HCT116 (cell line): Measurements from ENCODE around the gene GRIA1. TPM values are rescaled to one million over a fixed set of nuclear protein-coding genes. Genes with fewer than 3 reads are reported as not detected.

Source experiments
- ATAC-seq: fragments of 200-7000 bp; cut with Tn5 transposase; 2 replicates; pipeline ENCODE4 v1.9.1; 2020; ENCODE audit warnings: mild to moderate bottlenecking, moderate library complexity
- BruUV-seq: library from RNA; stranded (reverse); fragments of 400-500 nt; replicated peaks from 2 replicates; lab custom pipeline; 2021; lab: Mats Ljungman, UMichigan
- CTCF ChIA-PET: fragments of 300-600 bp; sonication (Branson Sonifier 250); formaldehyde crosslinking; loops from one replicate; lab custom pipeline; 2021; ENCODE audit warnings: antibody characterized with exemption; lab: Charles Lee
- POLR2A ChIA-PET: fragments of 300-600, 350-600 bp; sonication (Branson Sonifier 250); formaldehyde crosslinking; loops from one replicate; lab custom pipeline; 2021; ENCODE audit warnings: antibody characterized with exemption; lab: Charles Lee
- RAD21 ChIA-PET, 2 experiments: fragments of 300-600 bp; sonication (Branson Sonifier 250); formaldehyde crosslinking; loops; one replicate each; lab custom pipeline; 2023; ENCODE audit warnings: low total read pairs in 2 of 2; ENCODE audit not compliant: uncharacterized antibody in 2 of 2, unreplicated experiment in 2 of 2, low non-redundant PET in 1 of 2; lab: Charles Lee
- DNase-seq: peaks from one replicate; pipeline ENCODE4 v3.0.0-alpha.2; 2010; ENCODE audit warnings: low read depth, low spot score
- H2AFZ ChIP-seq: fragments of 200-600 bp; shearing (Covaris generic), sonication (generic); 2 replicates; pipeline ENCODE4 v1.6.1; 2017; ENCODE audit warnings: low read depth, mixed run types, mixed read lengths, antibody characterized with exemption, low read length; ENCODE audit not compliant: poor library complexity, severe bottlenecking
- H3K27ac ChIP-seq: 2 replicates; pipeline ENCODE4 v1.5.1; 2012; ENCODE audit warnings: low read depth, low read length
- H3K27me3 ChIP-seq: fragments of 200-600 bp; sonication (generic); 2 replicates; pipeline ENCODE4 v1.6.1; 2016; ENCODE audit warnings: mixed run types, low read length, mixed read lengths; ENCODE audit not compliant: insufficient read depth
- H3K36me3 ChIP-seq, 2 experiments: fragments of 200-500 bp in 1 of 2; fragments of 200-600 bp in 1 of 2; sonication (Bioruptor generic) in 1 of 2; sonication (generic) in 1 of 2; 2 replicates each; pipeline versions ENCODE4 v1.5.1 to v1.6.1; 2014 to 2016; ENCODE audit warnings: low read length in 2 of 2, inconsistent platforms in 1 of 2, mixed read lengths in 1 of 2, mixed run types in 1 of 2; ENCODE audit not compliant: insufficient read depth in 2 of 2, control insufficient read depth in 1 of 2
- H3K4me1 ChIP-seq, 2 experiments: fragments of 200-600 bp in 1 of 2; sonication (generic) in 1 of 2; 2 replicates each; pipeline versions ENCODE4 v1.5.1 to v1.6.1; 2012 to 2017; ENCODE audit warnings: low read length in 2 of 2, inconsistent platforms in 1 of 2, mild to moderate bottlenecking in 1 of 2, mixed read lengths in 1 of 2, mixed run types in 1 of 2, moderate library complexity in 1 of 2; ENCODE audit not compliant: insufficient read depth in 2 of 2, control insufficient read depth in 1 of 2
- H3K4me2 ChIP-seq: fragments of 200-600 bp; sonication (generic); 2 replicates; pipeline ENCODE4 v1.6.1; 2017; ENCODE audit warnings: mixed run types, low read length, mixed read lengths
- H3K4me3 ChIP-seq, 2 experiments: fragments of 200-600 bp in 1 of 2; sonication (generic) in 1 of 2; replicated peaks in 1 of 2; 2 replicates each; pipeline ENCODE4 v1.5.1; 2011 to 2016; ENCODE audit warnings: low read length in 2 of 2, control low read depth in 1 of 2, low read depth in 1 of 2, mild to moderate bottlenecking in 1 of 2, mixed read lengths in 1 of 2, mixed run types in 1 of 2
- H3K79me2 ChIP-seq: fragments of 200-600 bp; sonication (generic); 2 replicates; pipeline ENCODE4 v1.6.1; 2017; ENCODE audit warnings: mild to moderate bottlenecking, mixed run types, low read length, moderate library complexity, mixed read lengths; ENCODE audit not compliant: insufficient read depth
- H3K9ac ChIP-seq: fragments of 200-600 bp; sonication (generic); 2 replicates; pipeline ENCODE4 v1.6.1; 2016; ENCODE audit warnings: low read length, mixed read lengths
- H3K9me2 ChIP-seq: fragments of 200-600 bp; sonication (generic), shearing (Covaris generic); 2 replicates; pipeline ENCODE4 v1.6.1; 2017; ENCODE audit warnings: mixed run types, mild to moderate bottlenecking, moderate library complexity; ENCODE audit not compliant: insufficient read depth
- H3K9me3 ChIP-seq, 2 experiments: fragments of 200-500 bp in 1 of 2; fragments of 200-600 bp in 1 of 2; sonication (Bioruptor generic) in 1 of 2; sonication (generic) in 1 of 2; 2 replicates each; pipeline ENCODE4 v1.6.1; 2014 to 2017; ENCODE audit warnings: low read length in 2 of 2, mixed read lengths in 2 of 2, inconsistent platforms in 1 of 2, low read depth in 1 of 2, mild to moderate bottlenecking in 1 of 2, mixed run types in 1 of 2, moderate library complexity in 1 of 2; ENCODE audit not compliant: control insufficient read depth in 1 of 2, insufficient read depth in 1 of 2
- H4K20me1 ChIP-seq: fragments of 200-600 bp; sonication (generic), shearing (Covaris generic); 2 replicates; pipeline ENCODE4 v1.6.1; 2017; ENCODE audit warnings: mixed run types, mild to moderate bottlenecking, moderate library complexity; ENCODE audit not compliant: insufficient read depth
- CBX3 ChIP-seq: IDR thresholded peaks from 2 replicates; pipeline ENCODE4 v1.6.1; 2012; ENCODE audit warnings: low read depth
- CTCF ChIP-seq, 3 experiments: fragments of 200-600 bp in 1 of 3; sonication (generic) in 1 of 3; IDR thresholded peaks in 2 of 3; conservative IDR thresholded peaks in 1 of 3; 2 replicates each; pipeline ENCODE4 v1.5.1; 2012 to 2017; ENCODE audit warnings: low read depth in 2 of 3, low read length in 2 of 3, antibody characterized with exemption in 1 of 3, borderline replicate concordance in 1 of 3, control low read depth in 1 of 3, mild to moderate bottlenecking in 1 of 3, mixed read lengths in 1 of 3, mixed run types in 1 of 3, moderate library complexity in 1 of 3; ENCODE audit not compliant: insufficient read depth in 1 of 3
- EGR1 ChIP-seq: IDR thresholded peaks from 2 replicates; pipeline ENCODE4 v1.6.1; 2012; ENCODE audit warnings: low read depth
- EZH2 ChIP-seq: fragments of 200-600 bp; sonication (generic); IDR thresholded peaks from 2 replicates; pipeline ENCODE4 v1.6.1; 2017; ENCODE audit warnings: antibody characterized with exemption, mixed run types
- JUND ChIP-seq: IDR thresholded peaks from 2 replicates; pipeline ENCODE4 v1.6.1; 2012
- MAX ChIP-seq: IDR thresholded peaks from 2 replicates; pipeline ENCODE4 v1.6.1; 2012
- POLR2A ChIP-seq: IDR thresholded peaks from 2 replicates; pipeline ENCODE4 v1.7.0; 2011; ENCODE audit warnings: borderline replicate concordance; ENCODE audit not compliant: insufficient read depth, insufficient read length; ENCODE audit errors: extremely low read depth
- RAD21 ChIP-seq: IDR thresholded peaks from 2 replicates; pipeline ENCODE4 v1.6.1; 2012; ENCODE audit warnings: low read depth, mild to moderate bottlenecking
- SIN3A ChIP-seq: IDR thresholded peaks from 2 replicates; pipeline ENCODE4 v1.6.1; 2012; ENCODE audit warnings: low read depth
- SP1 ChIP-seq: IDR thresholded peaks from 2 replicates; pipeline ENCODE4 v1.6.1; 2012; ENCODE audit warnings: low read depth
- SRF ChIP-seq: IDR thresholded peaks from 2 replicates; pipeline ENCODE4 v1.6.1; 2012; ENCODE audit warnings: low read depth
- TCF7L2 ChIP-seq: IDR thresholded peaks from 2 replicates; pipeline ENCODE4 v1.7.0; 2011; ENCODE audit warnings: borderline replicate concordance, inconsistent platforms; ENCODE audit not compliant: insufficient read depth, insufficient read length; ENCODE audit errors: extremely low read depth
- YY1 ChIP-seq: IDR thresholded peaks from 2 replicates; pipeline ENCODE4 v1.6.1; 2011; ENCODE audit warnings: low read length, low read depth, moderate library complexity, mild to moderate bottlenecking; ENCODE audit not compliant: insufficient replicate concordance; ENCODE audit errors: extremely low read depth
- ZBTB33 ChIP-seq: IDR thresholded peaks from 2 replicates; pipeline ENCODE4 v1.6.1; 2011; ENCODE audit warnings: mild to moderate bottlenecking, low read length, moderate library complexity; ENCODE audit not compliant: insufficient replicate concordance; ENCODE audit errors: extremely low read depth
- ZFX ChIP-seq: fragments of 450-650 bp; IDR thresholded peaks from 2 replicates; pipeline ENCODE4 v1.6.1; 2017
- ZNF274 ChIP-seq: fragments of 200-500 bp; sonication (Bioruptor generic); IDR thresholded peaks from 2 replicates; pipeline ENCODE4 v1.6.1; 2014; ENCODE audit warnings: mild to moderate bottlenecking, low read depth, low read length, inconsistent platforms
- intact Hi-C: fragments of 100-400 bp; cut with micrococcal nuclease; formaldehyde crosslinking; loops from 2 replicates; pipeline ENCODE4 v1.10.0; 2022
- total RNA-seq: library from RNA; stranded (reverse); gene quantifications from one replicate; pipeline ENCODE4 v1.2.1, GENCODE V29; 2021; ENCODE audit not compliant: unreplicated experiment

The GRIA1 gene
- total RNA-seq, 1 experiment from 2014 or later: not detected

- ChIA-PET RAD21 (no interaction called here), POLR2A (no interaction called here), CTCF (no interaction called here)
- H3K9me3 ChIP-seq: no peaks in the 10 kb centered on the region
- no peaks in the 10 kb centered on the region for H4K20me1 ChIP-seq
- no peak overlapping the region for H3K4me2 ChIP-seq
- H3K4me1 ChIP-seq: no peaks in the 10 kb centered on the region
- H3K27me3 ChIP-seq: peaks cover 18% of the 10 kb centered on the region
- H3K27ac ChIP-seq: no peak overlapping the region
- H2AFZ ChIP-seq: no peak overlapping the region
- H3K79me2 ChIP-seq: no peaks in the 10 kb centered on the region
- H3K9ac ChIP-seq: no peak overlapping the region
- H3K4me3 ChIP-seq: no peak overlapping the region
- intact Hi-C loops: no loop called here
- TF ChIP-seq CTCF (IDR thresholded peaks at IDR 0.05 in 2 of 3, conservative IDR thresholded peaks at IDR 0.05 in 1 of 3; ENCODE audit: borderline replicate concordance in 1 of 3, insufficient read depth in 1 of 3, low read depth in 2 of 3, low read length in 2 of 3) (no peak), SRF (no peak), YY1 (no peak), SIN3A (no peak), TCF7L2 (no peak), CBX3 (no peak), ZFX (no peak), MAX (no peak), EZH2 (no peak), ZNF274 (no peak), ZBTB33 (no peak), EGR1 (no peak), SP1 (no peak), POLR2A (no peak), RAD21 (no peak), JUND (no peak)
- H3K36me3 ChIP-seq: no peaks in the 10 kb centered on the region
- no peak for ATAC-seq
- DNase-seq: no peak
- no TSS peak for BruUV-seq
- no peaks in the 10 kb centered on the region for H3K9me2 ChIP-seq
These were observed 300.9 kb downstream of the GRIA1 start for GRCh38 chr5:153791339-153791738.
